GM10847 (cell line): Measurements from ENCODE around the gene NDNF.

Experiments
- POLR2A ChIP-seq: IDR thresholded peaks from 2 replicates; pipeline ENCODE4 v1.6.1; 2011; ENCODE audit not compliant: insufficient read length; ENCODE audit errors: extremely low read depth

Gene NDNF

DNA sequence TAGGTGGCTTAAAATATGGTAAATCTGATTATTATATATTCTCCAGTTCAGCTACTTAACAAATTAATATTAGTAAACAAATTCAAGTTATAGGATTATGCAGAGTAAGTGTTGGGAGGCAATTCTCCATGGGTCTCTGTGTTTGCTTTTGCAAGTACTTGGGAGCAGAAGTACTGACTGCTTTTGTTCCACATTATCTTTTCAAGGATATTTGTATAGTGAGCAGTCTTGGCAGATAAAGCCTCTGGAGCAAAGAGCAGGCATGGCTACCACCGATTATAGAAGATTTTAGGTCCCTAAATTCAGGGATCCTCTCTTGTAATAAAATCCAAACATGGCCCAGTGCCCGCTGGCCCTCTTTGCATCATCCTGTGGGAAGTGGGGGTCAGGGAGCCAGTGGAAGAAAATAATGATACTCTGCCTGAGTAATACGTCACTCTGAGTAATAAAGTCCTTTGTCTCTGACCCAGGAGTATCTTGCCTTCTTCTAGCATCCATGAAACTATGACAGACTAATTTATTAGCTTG lies 23.2 kb downstream of the NDNF start:
- no peak for TF ChIP-seq POLR2A

DNA sequence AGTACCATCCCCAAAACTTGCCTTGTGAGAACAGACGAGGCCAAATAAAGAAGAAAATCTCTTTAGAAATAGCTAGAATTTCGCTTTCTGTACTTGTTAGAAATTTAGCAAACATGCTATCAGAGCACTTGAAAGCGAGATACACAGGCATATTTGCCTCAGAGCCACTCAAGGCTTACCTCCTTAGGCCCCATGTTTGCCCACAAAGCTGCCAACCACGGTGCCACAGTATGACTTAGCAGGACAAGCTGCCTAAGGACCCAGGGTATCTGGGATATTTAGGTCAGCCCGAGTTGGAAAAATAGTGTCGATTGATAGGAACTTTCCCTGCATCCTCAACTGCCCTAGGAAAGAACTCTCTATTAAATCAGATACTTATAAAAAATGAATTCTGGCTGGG lies 24.2 kb downstream of the NDNF start:
- TF ChIP-seq POLR2A: no peak

DNA sequence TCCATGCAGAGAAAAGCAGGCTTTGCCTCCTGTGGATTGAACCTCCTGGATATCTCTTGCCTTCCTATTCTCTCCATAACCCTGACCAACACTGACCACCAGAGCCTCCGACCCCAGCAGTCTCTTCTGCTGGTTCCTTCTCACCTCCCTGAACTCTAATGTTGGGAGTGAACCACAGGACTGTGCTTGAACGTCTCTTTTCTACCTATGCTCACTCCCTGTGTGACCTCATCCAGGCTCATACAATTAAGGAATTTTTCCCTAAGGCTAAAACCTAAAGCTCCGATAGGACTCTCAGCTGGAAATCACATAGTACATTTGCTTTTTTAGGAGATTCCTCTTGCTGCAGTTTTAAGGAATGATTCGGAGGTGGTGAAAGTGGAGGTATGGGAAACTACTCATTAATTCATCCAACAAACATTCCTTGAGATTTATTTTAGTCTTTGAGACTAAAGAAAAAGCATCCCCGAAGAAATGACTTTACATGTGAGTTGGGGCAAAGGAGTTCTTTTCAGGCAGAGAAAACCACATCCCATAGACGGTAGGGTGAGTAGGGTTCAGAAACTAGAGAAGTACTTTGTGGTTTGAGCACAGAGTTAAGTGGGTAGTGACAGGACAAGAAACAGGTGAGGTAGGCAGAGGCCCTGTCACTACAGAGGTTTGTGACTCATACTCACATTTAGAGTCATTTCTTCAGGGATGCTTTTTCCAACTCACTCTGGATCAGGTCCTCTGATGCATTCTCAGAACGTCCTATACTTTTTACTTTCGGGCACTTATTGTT lies 30.8 kb downstream of the NDNF start:
- TF ChIP-seq POLR2A: no peak

DNA sequence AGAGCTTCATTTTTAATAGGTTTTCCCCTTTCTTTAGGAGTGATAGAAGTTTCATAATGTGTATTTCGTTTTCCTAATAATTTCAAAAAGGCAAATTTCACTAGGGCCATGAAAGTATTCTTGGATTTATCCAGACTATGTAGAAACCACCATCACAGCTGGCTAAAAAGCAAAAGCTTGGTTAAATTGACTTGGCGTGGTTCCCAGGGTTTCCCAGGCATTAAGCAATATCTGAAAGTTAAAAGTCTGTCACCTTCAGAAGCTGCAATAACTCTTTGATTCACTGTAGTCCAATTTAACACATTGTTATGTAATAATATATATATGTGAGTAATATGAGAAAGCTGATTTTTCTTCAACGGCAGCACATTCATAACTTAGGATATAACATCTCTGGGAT lies 38.3 kb downstream of the NDNF start:
- TF ChIP-seq POLR2A: no peak

DNA sequence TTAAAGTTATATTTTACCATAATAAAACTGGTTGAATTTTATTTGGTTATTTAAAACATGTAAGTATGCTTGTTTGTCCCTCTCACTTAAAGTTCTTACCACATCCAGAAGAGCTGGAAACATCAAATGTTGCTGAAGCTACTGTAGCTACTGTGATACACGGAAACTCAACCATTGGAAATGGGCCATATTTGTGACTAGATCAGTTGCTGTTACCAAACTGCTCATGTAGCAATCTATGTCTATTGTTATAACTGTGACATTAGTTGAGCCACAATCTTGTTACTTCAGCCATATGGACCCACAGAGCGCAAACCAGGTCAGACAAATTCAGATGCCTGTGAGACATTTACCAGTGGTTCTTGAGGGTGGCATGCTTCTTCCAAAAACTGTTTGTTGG lies 41.6 kb downstream of the NDNF start:
- no peak for TF ChIP-seq POLR2A

DNA sequence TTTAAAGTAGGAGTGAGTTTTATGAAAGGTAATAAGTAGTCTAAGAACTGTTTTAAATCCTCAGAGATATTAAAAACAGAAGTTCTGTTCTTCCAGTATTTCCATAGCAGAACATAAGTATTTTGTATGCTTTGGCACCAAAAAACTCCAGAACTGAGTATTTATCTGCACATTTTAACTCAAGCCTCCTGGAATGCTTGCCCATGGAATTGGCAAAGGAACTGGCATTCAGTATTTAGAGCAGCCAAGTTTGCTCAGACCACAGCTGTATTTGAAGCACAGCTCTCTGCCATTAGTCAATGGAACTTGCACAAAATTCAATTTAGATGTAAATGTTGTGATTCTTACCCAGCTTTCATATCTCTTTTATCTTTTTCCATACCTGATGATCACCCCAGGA lies 42.2 kb downstream of the NDNF start:
- TF ChIP-seq POLR2A: no peak

DNA sequence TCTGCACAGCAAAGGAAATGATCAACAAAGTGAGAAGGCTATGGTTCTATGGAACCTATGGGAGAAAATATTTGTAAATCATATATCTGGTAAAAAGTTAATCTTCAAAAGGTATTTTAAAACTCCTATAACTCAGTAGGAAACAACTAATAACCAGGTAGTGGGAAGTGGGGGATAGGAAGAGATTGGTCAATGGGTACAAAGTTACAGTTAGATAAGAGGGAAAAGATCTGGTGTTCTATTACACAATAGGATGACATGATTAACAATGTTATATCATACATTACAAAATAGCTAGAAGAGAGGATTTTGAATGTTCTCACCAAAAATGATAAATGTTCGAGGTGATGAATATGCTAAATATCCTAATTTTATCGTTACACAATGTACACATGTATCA lies 46.3 kb downstream of the NDNF start:
- TF ChIP-seq POLR2A: no peak

DNA sequence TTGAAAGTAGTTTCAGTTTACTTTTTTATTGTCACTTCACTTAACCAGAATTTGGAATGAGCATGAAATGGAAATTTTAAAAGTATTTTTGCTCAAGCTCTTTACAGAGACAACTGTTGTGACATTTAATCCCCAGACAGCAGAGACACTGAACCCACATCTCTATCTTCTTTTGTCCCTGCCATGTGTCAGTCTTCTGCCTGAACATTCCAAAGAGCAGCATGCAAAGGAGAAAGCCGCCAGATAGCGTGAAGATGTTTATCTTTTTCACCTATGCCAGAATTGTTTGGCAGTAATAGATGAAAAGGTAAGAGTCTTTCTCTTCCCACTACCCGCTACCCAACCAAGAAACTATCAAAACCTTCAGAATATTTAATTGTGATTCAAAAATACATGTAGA lies 46.8 kb downstream of the NDNF start:
- TF ChIP-seq POLR2A: no peak

DNA sequence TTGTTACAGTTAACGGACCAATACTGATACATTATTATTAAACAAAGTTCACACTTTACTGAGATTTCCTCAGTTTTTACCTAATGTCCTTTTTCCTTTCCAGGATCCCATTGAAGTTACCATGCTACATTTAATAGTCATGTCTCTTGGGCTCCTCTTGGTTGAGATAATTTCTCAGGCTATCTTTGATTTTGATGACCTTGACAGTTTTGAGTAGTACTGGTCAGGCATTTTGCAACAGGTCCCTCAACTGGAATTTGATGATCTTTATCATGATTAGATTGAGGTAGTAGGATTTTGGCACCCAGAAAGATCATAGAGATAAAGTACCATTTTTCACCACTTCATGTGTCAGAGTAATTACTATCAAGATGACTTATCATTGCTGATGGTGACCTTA lies 53.8 kb downstream of the NDNF start:
- no peak for TF ChIP-seq POLR2A

DNA sequence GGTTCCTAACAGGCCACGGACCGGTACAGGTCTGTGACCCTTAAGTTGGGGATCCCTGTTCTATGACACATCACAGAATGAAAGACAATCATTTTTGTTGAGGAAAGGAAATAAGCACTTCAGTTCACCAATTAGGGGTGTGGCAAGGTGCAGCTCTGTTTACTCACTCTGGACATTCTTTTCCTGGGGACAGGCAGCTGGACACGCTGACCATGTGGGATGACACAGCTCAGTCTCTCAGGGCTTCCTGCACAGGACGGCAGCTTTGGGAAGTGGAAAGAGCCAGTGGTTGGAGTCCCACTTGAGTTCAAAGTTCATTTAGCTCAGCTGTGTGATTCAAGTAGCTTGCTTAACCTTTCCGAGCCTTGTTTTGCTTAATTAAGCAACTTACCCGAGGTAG lies 55.7 kb downstream of the NDNF start:
- TF ChIP-seq POLR2A: no peak

DNA sequence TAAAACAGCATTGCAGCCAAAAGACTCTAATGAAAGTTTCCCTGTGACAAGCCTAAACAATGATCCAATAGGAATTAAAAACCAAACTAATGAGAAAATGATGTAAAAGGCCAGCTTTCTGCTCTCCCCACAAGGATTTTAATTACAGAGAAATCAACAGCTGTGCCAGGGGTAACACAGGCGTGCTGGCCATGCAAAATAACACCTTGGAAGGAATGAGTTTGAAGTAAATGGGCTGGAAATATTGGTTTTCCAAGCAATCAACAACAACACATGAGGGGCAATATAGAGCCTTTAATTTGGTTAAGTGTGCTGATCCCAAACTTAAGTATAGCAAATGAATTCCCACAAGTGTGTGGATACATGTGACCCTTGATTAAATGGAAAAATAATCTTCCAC lies 56.9 kb downstream of the NDNF start:
- TF ChIP-seq POLR2A: no peak

DNA sequence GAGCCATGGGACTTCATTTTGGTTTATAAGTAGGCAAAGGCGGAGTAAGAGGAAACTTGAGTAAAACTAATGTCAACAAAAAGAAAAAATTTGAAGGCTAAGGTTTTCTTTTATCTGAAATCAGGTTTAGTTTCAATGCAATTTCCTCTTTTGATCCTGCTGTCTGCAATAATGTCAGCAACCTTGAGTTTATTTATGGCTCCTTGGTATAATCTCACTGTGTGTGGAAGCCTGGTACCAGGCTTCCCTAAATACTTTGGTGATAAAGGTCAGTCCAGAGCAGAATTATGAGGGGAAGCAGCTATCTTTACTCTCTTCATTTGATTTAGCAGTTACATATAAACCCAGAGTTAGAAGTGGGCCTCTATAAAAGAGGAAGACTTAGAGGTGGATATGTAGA lies 57.8 kb downstream of the NDNF start:
- no peak for TF ChIP-seq POLR2A

DNA sequence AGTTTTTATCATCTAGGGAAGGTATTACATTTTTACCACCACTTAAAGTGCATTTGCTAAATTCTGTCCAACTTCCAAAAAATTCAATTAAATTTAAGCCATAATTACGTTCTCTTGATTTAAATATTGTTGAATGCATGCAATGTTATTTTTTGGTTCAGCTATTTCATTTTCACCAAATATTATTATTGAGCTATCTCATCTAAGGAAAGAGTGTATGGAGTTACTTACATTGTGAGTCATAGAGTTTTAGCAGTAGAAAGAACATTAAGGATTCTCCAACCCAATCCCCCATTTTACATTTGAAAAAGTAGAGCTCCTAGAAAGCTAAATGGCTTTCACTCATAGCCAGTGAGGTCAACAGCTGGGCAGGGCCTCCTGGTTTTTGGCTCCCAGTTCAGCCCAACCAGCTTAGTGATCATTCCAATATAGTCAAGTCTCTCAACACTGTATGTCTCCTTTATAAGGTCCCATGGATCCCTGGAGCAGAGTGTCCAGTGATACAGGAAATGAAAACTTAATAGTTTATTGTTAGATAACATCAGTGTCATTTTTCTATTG lies 60.5 kb downstream of the NDNF start:
- TF ChIP-seq POLR2A: no peak

DNA sequence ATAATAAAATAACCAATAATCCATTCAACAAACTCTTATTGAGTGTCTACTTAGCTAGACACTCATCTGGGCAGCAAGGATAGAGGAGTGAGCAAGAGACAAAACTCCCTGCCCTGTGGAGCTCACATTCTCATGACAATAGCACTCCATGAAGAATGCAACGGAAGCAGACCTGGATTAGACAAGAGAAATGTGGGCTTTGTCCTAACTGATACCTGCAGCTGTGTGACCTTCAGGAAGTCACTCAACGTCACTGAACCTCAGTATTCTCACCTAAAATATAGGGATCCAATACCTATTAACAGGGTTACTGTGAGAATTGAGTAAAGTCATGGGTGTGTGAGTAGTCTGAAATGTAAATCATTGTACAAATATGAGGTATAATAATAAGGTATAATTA lies 61.2 kb downstream of the NDNF start:
- TF ChIP-seq POLR2A: no peak

DNA sequence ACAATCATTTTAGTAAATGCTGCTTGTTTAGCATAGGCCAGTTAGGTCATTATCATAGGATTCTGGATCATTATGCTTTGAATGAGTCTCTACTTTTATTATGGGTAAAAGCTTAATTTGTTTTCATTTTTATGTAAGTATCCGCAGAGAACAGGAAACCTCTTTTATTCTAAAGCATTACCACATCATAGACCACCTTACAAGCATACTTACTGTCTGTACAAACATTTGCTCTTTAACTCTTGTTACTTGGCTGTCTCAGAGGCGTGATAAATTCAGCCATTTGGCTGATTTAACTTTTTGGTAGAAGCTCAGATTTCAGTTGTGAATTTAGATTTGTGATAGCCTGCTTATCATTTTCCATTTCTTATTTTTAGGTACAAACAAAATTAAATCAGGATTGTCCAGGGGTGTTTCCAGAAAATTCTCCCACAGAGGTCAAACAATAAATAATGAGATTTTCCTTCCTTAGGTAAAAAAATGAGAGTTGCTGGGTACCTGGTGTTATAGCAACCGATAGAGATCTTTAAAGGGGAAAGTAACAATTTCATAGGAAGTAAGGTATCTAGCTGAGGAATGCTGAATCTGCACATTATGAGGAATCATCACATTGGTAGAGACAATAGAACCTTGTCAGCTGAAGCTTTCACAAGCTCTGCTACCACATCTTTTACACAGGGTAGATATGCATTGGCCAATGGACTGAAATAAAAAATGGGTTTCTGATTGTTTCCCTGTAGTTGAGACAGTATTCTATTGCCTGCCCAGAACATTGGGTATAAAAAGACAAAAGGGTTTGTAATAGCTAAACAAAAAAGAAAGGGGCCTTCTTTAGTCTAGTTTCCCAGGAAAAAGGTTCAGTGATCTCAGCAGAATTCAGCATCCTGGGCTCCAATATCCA lies 62.5 kb downstream of the NDNF start:
- TF ChIP-seq POLR2A: no peak

DNA sequence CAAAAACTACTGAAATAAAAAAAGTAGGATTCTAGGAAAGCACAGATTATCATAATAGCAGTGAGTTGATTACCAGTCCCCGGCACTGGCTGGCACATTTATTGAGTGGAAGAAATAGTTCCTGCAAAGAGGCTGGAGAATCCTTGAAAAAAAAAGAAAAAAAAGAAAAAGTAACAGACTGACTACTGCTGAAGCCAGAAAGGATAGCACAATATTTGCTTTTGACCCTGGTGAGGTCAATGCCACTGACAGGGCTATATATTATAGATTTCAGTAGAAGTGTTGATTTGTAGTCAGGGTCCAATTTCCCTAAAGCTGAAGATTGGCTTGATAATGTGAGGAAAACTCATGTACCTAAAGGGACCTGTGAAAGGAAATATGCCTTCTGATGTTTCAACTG lies 64.7 kb downstream of the NDNF start:
- TF ChIP-seq POLR2A: no peak
